ENCODE measurements around the gene DDX47.
"Not testable (repeated sequence)": the region's sequence is repeated elsewhere in the genome, so short reads cannot be mapped to it uniquely, and the experiment has no call there.

Gene DDX47

GRCh38 chr12:12875301-12875700 lies 62.2 kb downstream of the DDX47 start:
- DNase-seq: not testable (repeated sequence)

- DNase-seq: no peak
Observed at GRCh38 chr12:12877153-12877768, 64.1 kb downstream of the DDX47 start.

- DNase-seq: no peak
Observed at GRCh38 chr12:12877781-12878455, 64.8 kb downstream of the DDX47 start.

All from suppressor macrophage treated with lipopolysaccharide for 1 hour (primary cell).